AG09309 (cell line): ENCODE data around the gene PLA2G4F.

ENCODE experiments used
- DNase-seq: peaks from one replicate; pipeline ENCODE4 v3.0.0-alpha.2; 2010; ENCODE audit warnings: low read depth
- H3K4me3 ChIP-seq: 2 replicates; pipeline ENCODE4 v1.5.1; 2011; ENCODE audit warnings: mild to moderate bottlenecking, low read depth, low read length, moderate library complexity; ENCODE audit not compliant: control insufficient read depth
- TF ChIP-seq, protein P1 (sequence below): IDR thresholded peaks from 2 replicates; pipeline ENCODE4 v1.5.1; 2011; ENCODE audit warnings: mild to moderate bottlenecking, low read depth, low read length, inconsistent platforms; ENCODE audit not compliant: insufficient read depth, control insufficient read depth; ENCODE audit errors: missing control alignments

The PLA2G4F gene

DNA sequence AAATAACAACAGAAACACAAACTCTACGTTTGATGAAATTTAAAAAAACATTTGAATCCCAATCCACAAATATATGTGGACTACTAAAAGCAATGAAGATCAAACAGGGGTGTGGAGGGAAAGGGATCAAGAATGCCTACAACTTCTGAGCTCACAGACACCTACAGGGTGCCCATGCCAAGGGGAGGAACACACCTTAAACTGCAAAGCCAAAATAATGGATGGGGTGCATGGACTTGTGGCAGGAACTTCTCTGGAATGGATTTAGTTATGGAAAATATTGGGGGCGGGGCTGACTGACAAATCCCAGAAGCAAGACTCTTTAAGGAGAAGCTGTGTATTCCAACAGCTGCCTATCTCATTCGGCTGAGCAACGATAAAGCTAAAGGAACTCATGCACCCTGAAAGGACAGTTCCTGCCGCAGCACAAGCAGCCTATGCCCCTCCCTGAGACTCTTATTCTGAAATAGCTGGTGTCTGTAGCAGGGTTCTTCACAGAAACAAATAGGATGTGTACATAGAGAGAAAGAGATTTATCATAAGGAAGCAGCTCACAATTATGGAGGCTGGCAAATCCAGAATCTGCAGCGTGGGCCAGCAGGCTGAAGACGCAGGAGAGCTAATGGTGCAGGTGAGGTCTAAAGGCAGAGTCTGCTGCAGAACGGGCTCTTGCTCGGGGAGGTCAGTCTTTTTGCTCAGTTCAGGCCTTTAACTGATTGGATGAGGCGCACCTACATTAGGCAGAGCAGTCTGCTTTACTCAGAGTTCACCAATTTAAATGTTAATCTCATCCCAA lies 37.6 kb downstream of the PLA2G4F start:
- TF ChIP-seq, protein P1, sequence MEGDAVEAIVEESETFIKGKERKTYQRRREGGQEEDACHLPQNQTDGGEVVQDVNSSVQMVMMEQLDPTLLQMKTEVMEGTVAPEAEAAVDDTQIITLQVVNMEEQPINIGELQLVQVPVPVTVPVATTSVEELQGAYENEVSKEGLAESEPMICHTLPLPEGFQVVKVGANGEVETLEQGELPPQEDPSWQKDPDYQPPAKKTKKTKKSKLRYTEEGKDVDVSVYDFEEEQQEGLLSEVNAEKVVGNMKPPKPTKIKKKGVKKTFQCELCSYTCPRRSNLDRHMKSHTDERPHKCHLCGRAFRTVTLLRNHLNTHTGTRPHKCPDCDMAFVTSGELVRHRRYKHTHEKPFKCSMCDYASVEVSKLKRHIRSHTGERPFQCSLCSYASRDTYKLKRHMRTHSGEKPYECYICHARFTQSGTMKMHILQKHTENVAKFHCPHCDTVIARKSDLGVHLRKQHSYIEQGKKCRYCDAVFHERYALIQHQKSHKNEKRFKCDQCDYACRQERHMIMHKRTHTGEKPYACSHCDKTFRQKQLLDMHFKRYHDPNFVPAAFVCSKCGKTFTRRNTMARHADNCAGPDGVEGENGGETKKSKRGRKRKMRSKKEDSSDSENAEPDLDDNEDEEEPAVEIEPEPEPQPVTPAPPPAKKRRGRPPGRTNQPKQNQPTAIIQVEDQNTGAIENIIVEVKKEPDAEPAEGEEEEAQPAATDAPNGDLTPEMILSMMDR: no peak
- H3K4me3 ChIP-seq: no peak overlapping the region
- no peak for DNase-seq

DNA sequence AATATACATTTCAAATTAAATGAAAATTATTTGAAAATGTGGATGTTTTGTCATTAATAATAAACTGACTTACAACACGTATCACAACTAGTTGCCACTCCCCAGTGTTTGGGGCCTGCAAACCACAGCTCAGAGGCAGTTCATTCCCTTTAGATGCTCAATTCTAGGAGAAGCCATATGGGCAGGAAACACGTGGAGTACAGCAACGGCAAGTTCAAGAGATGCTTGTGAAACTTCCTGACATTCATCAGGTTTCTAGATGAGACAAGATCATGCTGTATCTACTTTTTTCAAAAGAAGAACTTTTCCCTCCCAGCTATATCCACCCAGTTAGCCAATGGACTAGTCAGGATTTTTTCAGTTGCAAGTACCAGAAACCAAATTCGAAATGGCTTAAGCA lies 44.5 kb downstream of the PLA2G4F start:
- TF ChIP-seq, protein P1: no peak
- no peak for DNase-seq
- no peak overlapping the region for H3K4me3 ChIP-seq

DNA sequence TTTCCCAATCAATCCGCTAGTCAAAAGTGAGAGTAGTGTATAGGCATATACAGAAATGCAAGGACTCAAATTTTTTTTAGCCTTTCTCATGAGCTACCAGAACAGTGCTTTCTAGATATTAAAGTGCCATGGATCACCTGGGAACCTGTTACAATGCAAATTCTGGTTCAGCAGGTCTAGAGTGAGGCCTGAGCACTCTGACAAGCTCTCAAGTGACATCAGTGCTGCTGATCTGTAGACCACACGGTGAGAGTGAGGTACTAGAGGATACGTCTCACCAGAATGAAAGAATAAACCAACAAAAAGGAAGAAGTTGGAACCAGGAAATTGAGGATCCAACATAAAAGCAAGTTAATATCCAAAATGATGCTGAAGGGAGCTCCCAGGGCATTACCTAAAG lies 46.1 kb downstream of the PLA2G4F start:
- H3K4me3 ChIP-seq: no peak overlapping the region
- TF ChIP-seq, protein P1: no peak
- no peak for DNase-seq

DNA sequence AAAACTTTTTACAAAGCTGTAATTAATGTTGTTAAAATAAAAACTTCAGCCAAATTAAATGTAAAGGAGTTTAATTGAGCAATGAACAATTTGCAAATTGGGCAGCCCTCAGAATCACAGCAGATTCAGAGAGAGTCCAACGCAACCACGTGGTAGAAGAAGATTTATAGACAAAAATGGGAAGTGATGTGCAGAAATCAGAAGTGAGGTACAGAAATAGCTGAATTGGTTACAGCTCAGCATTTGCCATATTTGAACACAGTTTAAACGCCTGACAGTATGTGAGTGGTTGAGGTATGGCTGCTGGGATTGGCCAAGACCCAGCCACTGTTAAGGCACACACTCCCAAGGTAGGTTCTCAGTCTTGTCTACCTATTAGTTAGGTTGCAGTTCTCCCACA lies 47.6 kb downstream of the PLA2G4F start:
- no peak overlapping the region for H3K4me3 ChIP-seq
- TF ChIP-seq, protein P1: no peak
- no peak for DNase-seq

DNA sequence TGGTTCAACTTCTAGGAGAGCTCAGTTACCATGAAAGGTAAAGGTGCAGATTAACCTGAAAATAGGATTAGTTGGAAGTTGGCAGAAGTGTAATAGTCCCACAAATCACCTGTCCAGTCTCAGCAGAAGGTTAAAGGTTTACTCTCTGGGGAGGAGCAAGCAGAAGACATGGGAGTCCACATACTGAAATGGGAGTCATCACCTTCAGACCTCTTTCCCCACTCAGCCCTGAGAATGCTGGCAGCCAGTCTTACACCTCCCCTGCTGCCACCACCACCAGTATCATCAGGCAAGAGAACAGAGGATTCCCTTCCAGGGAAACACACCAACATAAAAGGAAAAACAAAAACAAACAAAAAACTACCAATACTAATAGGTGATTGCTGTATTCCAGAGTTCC lies 48.2 kb downstream of the PLA2G4F start:
- H3K4me3 ChIP-seq: no peak overlapping the region
- TF ChIP-seq, protein P1: no peak
- DNase-seq: no peak

DNA sequence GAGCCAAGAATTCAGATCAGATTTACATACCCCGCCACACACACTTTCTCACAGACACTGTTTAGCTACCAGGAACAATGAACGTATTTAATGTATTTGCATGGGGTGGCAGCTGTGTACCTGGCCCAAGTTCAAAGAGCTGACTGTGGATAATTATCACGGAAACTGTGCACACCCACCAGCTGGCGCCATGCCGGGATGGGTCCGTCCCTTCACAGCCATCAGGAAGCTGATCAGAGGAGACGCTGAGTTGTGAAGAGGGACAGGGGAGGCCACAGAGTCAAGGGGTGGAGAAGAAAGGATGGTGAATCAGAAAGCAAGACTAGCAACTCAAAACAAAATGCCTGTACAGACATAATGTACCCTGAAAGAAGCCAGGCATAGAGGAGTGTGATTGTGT lies 49.0 kb downstream of the PLA2G4F start:
- no peak for DNase-seq
- H3K4me3 ChIP-seq: no peak overlapping the region

More for the DNA sequence above, 49.0 kb downstream of the PLA2G4F start:
- TF ChIP-seq, protein P1: no peak
